ENCODE results near the gene C16orf96.

The C16orf96 gene

DNA sequence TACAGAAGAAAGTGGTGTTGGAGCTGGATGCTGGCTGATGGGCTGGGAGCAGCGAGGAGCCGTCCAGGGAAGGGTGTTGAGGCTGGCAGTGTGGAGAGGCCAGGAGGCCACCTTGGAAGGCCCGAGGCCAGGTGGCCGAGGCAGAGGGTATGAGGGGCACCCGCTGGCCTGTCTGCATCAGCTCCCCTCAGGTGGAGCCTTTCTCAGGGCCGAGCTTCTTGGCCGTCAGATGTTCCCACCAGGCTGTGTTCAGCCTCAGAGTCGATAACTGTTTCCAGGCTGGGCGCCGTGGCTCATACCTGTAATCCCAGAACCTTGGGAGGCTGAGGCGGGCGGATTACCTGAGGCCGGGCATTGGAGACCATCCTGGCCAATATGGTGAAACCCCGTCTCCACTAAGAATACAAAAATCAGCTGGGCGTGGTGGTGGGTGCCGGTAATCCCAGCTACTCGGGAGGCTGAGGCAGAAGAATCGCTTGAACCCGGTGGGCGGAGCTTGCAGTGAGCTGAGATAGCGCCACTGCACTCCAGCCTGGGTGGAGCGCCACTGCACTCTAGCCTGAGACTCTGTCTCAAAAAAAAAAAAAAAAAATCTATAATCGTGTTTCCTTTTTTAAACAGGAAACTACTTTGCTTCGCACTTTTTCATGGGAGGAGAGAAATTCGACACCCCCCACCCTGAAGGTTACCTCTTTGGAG is 93.8 kb downstream of the C16orf96 start:
- FAIRE-seq = no peak

Measured in colon (tissue), 2 donors.